Thyroid gland (tissue), 4 donors: ENCODE data around the gene PPM1M. TPM values are rescaled to one million over a fixed set of nuclear protein-coding genes. Genes with fewer than 3 reads are reported as not detected.
"Not testable (repeated sequence)": the region's sequence is repeated elsewhere in the genome, so short reads cannot be mapped to it uniquely, and the experiment has no call there.

Experiments
- DNase-seq, 2 donors: peaks; one replicate each; pipeline ENCODE4 v3.0.0-alpha.2; 2019
- H3K27ac ChIP-seq, 3 donors: fragments of 200-600 bp; sonication (generic); 1 replicate in 2 of 3; 2 replicates in 1 of 3; pipeline ENCODE4 v1.5.1; 2016 to 2019; ENCODE audit warnings: mild to moderate bottlenecking in 1 of 3, moderate library complexity in 1 of 3
- H3K27me3 ChIP-seq: fragments of 200-600 bp; sonication (generic); one replicate; pipeline ENCODE4 v1.5.1; 2019
- H3K36me3 ChIP-seq, 2 donors: fragments of 200-600 bp; sonication (generic); one replicate each; pipeline ENCODE4 v1.5.1; 2016 to 2019
- H3K4me1 ChIP-seq, 2 donors: fragments of 200-600 bp; sonication (generic); one replicate each; pipeline ENCODE4 v1.5.1; 2017 to 2019
- H3K4me3 ChIP-seq, 3 donors: fragments of 200-600 bp; sonication (generic); replicated peaks in 1 of 3; 1 replicate in 2 of 3; 2 replicates in 1 of 3; pipeline ENCODE4 v1.5.1; 2016; ENCODE audit warnings: mild to moderate bottlenecking in 1 of 3
- H3K9me3 ChIP-seq: fragments of 200-600 bp; sonication (generic); one replicate; pipeline ENCODE4 v1.5.1; 2017
- POLR2A ChIP-seq, 2 donors: fragments of 450-650 bp; IDR thresholded peaks; one replicate each; pipeline ENCODE4 v1.6.1; 2017; ENCODE audit warnings: antibody characterized with exemption in 2 of 2, mild to moderate bottlenecking in 2 of 2, moderate library complexity in 1 of 2
- WGBS, 2 donors: methylation state at CpG; one replicate each; pipeline ENCODE4 v1.1.5; 2017; 5-methylcytosine and 5-hydroxymethylcytosine counted together
- intact Hi-C: fragments of 100-400 bp; cut with DNase I; formaldehyde crosslinking; loops from one replicate; pipeline ENCODE4 v1.15.1; 2023
- total RNA-seq, 4 donors: library from RNA; depleted of rRNA; stranded (reverse); fragments of >200 nt; gene quantifications; one replicate each; pipeline ENCODE4 v1.2.3, GENCODE V29; 2016
- TF ChIP-seq, protein P1 (sequence below), 6 experiments: fragments of 200-600 bp in 3 of 6; fragments of 450-650 bp in 3 of 6; sonication (generic) in 3 of 6; IDR thresholded peaks; one replicate each; pipeline ENCODE4 v1.5.1; 2016 to 2019; ENCODE audit warnings: antibody characterized with exemption in 6 of 6, mild to moderate bottlenecking in 2 of 6, inconsistent platforms in 1 of 6, moderate library complexity in 1 of 6

PPM1M gene
- total RNA-seq, 4 donors from 2014 or later, result 15.8 to 22.8 (median 18.0) TPM

DNA sequence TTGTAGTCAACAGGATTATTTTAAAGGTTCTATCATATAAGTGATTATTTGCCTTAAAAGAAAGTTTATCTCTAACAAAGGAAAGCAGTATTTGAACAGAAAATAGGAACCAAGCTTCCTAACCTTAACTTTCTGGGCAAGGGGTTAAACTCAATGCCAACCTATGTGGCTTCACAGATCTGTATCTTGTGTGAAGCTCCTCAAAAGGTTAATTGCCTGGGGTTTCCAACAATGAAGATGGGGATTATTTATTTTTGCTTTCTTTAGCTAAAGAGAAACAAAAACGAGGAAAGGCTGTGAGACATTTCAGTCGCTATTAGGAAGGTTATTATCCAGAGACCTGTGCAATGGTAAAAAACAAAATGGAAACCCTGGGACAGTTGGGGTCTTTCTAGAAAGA is 34.0 kb downstream of the PPM1M start:
- H3K27me3 ChIP-seq, result no peaks in the 10 kb centered on the region
- intact Hi-C loops, result loop anchor here (5.0 kb wide), 1 partner anchor 42 kb away; the partner anchor contains the start of gene TWF2
- H3K9me3 ChIP-seq, result no peaks in the 10 kb centered on the region
- DNase-seq, result no peak
- peaks cover 36 to 47% of the 10 kb centered on the region in 2 donors for H3K4me1 ChIP-seq
- peak overlapping the region; percentile 98 to 99 (median 98) for H3K27ac ChIP-seq
- H3K4me3 ChIP-seq, result peak overlapping the region in 1 of 3 donors; percentile 85
- H3K36me3 ChIP-seq, result no peaks in the 10 kb centered on the region
- no peak for TF ChIP-seq POLR2A (IDR thresholded peaks at IDR 0.05)
- TF ChIP-seq, protein P1, sequence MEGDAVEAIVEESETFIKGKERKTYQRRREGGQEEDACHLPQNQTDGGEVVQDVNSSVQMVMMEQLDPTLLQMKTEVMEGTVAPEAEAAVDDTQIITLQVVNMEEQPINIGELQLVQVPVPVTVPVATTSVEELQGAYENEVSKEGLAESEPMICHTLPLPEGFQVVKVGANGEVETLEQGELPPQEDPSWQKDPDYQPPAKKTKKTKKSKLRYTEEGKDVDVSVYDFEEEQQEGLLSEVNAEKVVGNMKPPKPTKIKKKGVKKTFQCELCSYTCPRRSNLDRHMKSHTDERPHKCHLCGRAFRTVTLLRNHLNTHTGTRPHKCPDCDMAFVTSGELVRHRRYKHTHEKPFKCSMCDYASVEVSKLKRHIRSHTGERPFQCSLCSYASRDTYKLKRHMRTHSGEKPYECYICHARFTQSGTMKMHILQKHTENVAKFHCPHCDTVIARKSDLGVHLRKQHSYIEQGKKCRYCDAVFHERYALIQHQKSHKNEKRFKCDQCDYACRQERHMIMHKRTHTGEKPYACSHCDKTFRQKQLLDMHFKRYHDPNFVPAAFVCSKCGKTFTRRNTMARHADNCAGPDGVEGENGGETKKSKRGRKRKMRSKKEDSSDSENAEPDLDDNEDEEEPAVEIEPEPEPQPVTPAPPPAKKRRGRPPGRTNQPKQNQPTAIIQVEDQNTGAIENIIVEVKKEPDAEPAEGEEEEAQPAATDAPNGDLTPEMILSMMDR (IDR thresholded peaks at IDR 0.05), result no peak
- 11 to 12% methylated on average over 2 of the region's 2 CpGs for WGBS, 2 donors

DNA sequence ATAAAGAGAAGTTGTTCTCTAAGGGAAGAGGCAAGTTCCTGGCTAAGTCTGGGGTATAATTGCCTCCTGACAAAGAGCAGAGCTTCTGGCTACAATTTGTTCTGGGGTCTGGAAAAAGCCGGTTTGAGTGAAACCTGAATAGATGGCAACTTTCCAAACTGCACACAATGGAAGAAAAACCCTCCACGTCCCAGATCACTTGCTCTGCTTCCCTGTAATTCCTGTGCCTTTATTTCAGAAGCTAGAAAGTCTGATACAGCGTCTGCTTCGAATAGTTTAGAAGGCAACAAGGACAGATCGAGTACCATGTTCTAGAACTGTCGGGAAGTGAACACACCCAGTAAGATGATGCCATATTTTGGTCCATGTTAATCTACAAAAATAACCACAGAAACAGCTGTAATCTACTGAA is 34.5 kb downstream of the PPM1M start:
- peaks cover 32 to 44% of the 10 kb centered on the region in 2 donors for H3K4me1 ChIP-seq
- no peak overlapping the region for H3K4me3 ChIP-seq

DNA sequence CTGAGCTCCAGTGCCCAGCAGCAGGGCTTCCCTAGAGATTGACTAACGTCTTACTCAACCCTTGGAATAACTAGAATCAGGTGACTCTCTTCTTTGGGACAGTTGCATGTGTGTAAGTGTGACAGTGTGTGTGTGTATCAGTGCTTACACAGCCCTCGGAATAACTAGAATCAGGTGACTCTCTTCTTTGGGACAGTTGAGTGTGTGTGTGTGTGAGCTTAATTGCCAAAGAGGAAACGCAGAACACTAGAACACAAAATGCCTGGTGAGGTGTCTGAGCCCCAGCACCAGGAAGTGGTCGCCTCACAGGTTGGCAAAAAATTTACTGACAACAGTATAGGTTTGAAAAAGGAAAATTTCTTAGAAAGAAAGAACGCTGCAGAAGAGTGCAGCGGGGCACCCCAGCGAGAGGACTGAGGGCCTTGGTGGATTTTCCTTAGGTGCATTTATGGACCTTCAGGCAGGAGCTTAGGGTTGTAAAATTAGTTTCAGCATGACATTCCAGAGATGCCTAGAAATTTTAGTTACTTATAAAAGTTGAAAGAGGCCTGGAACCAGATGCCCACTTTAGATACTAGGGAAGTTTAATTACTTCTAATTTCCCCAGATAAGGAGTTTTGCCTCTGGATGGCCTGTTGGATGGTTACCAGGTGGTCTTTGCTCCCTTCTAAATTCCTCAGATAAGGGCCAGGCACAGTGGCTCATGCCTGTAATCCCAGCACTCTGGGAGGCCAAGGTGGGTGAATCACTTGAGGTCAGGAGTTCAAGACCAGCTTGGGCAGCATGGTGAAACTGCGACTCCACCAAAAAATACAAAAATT is 36.6 kb downstream of the PPM1M start:
- H3K4me1 ChIP-seq, result peaks cover 28 to 46% of the 10 kb centered on the region in 2 donors
- no peak overlapping the region for H3K4me3 ChIP-seq
- TF ChIP-seq POLR2A (IDR thresholded peaks at IDR 0.05), result no peak
- TF ChIP-seq, protein P1 (IDR thresholded peaks at IDR 0.05), result no peak
- WGBS, 2 donors, result 77 to 83% methylated on average over 8 of the region's 8 CpGs
- no peaks in the 10 kb centered on the region for H3K36me3 ChIP-seq
- peak overlapping the region in 2 of 3 donors; percentile 60 to 62 for H3K27ac ChIP-seq
- no peaks in the 10 kb centered on the region for H3K9me3 ChIP-seq
- intact Hi-C loops, result no loop called here
- no peaks in the 10 kb centered on the region for H3K27me3 ChIP-seq
- no peak for DNase-seq

More for the DNA sequence above, 34.5 kb downstream of the PPM1M start:
- Histone ChIP-seq H3K27me3 (no peaks in the 10 kb centered on the region), H3K9me3 (no peaks in the 10 kb centered on the region), H3K36me3 (no peaks in the 10 kb centered on the region), H3K27ac (peak overlapping the region; percentile 98 to 99 (median 98))
- WGBS, 2 donors, result 8 to 16% methylated on average over 6 of the region's 6 CpGs
- peak in 1 of 2 donors; percentile 20 for DNase-seq
- intact Hi-C loops, result no loop called here
- TF ChIP-seq, protein P1 (IDR thresholded peaks at IDR 0.05), result no peak
- TF ChIP-seq POLR2A (IDR thresholded peaks at IDR 0.05), result peak in 1 of 2 donors; percentile 56

DNA sequence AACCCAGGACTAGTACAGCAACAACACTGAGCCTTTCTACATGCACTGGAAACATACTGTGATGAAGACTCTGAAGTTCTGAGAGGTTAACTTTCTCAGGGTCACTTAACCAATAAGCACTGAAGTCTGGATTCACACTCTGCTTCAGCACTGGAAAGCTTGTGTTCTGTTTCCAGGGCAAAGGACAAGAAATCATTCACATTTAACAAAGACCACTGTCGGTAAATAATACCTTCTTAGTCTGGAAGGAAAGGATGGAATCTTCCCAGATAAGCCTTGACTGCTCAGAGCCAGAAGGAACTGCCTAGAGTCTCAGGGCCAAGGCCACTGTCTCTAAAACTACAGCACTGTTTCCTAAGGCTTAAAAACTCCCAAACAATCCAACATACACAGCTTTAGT is 37.7 kb downstream of the PPM1M start:
- no peaks in the 10 kb centered on the region for H3K27me3 ChIP-seq
- 81 to 84% methylated on average over 1 of the region's 1 CpG for WGBS, 2 donors
- no peaks in the 10 kb centered on the region for H3K9me3 ChIP-seq
- peak in 1 of 2 donors; percentile 14 for TF ChIP-seq POLR2A (IDR thresholded peaks at IDR 0.05)
- TF ChIP-seq, protein P1 (IDR thresholded peaks at IDR 0.05), result no peak
- H3K4me1 ChIP-seq, result peaks cover 28 to 47% of the 10 kb centered on the region in 2 donors
- peak overlapping the region; percentile 15 to 62 (median 60) for H3K27ac ChIP-seq
- H3K36me3 ChIP-seq, result no peaks in the 10 kb centered on the region
- intact Hi-C loops, result no loop called here
- no peak for DNase-seq
- no peak overlapping the region for H3K4me3 ChIP-seq

DNA sequence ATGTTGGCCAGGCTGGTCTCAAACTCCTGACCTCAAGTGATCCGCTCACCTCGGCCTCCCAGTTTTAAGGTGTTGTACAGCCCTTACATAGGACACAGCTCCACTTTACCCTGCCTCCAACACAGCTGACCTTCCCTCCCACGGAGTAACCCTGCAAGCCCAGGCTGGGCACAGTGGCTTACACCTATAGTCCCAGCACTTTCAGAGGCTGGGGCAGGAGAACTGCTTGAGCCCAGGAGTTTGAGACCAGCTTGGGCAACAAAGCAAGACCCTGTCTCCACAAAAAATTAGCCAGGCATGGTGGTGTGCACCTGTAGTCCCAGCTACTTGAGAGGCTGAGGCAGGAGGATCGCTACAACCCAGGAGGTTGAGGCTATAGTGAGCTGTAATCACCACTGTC is 38.5 kb downstream of the PPM1M start:
- Histone ChIP-seq H3K27ac (peak overlapping the region in 2 of 3 donors; percentile 60 to 62), H3K4me1 (peaks cover 29 to 53% of the 10 kb centered on the region in 2 donors)
- H3K4me3 ChIP-seq, H3K36me3 ChIP-seq, intact Hi-C loops, H3K9me3 ChIP-seq, DNase-seq, H3K27me3 ChIP-seq: not testable (repeated sequence)
- 93 to 96% methylated on average over 4 of the region's 4 CpGs for WGBS, 2 donors
